Activated T-cell treated with anti-CD3 and anti-CD28 coated beads, Interleukin-2, amount 50 U/mL, for 72 hours (primary cell): ENCODE results near the gene SLAMF1. TPM values are rescaled to one million over a fixed set of nuclear protein-coding genes. Genes with fewer than 3 reads are reported as not detected.
A peak's percentile ranks its signal among the peaks of the same experiment; 100 is the strongest.
"Not testable (repeated sequence)": the region's sequence is repeated elsewhere in the genome, so short reads cannot be mapped to it uniquely, and the experiment has no call there.

Experiments used
- ATAC-seq, 2 donors: fragments of 150-1000 bp; cut with Tn5 transposase; replicated peaks in 1 of 2; 2 replicates each; pipeline ENCODE4 v1.10.0; 2021; ENCODE audit warnings: moderate library complexity in 2 of 2, mild to moderate bottlenecking in 1 of 2
- DNase-seq, 2 donors: peaks; one replicate each; pipeline ENCODE4 v3.0.0; 2021 to 2022; ENCODE audit warnings: mixed read lengths in 1 of 2
- H3K27ac Mint-ChIP-seq: one replicate; pipeline ENCODE4 v1.8.0; 2022; ENCODE audit warnings: mild to moderate bottlenecking, moderate library complexity, mixed read lengths
- H3K27me3 Mint-ChIP-seq: one replicate; pipeline ENCODE4 v1.8.0; 2022; ENCODE audit warnings: low read depth, mixed read lengths
- H3K36me3 Mint-ChIP-seq, 2 donors: one replicate each; pipeline ENCODE4 v1.8.0; 2022; ENCODE audit warnings: mixed read lengths in 2 of 2, mild to moderate bottlenecking in 1 of 2; ENCODE audit not compliant: insufficient read depth in 2 of 2
- H3K4me1 Mint-ChIP-seq: one replicate; pipeline ENCODE4 v1.8.0; 2022; ENCODE audit warnings: low read depth, mixed read lengths
- H3K4me3 Mint-ChIP-seq, 2 donors: one replicate each; pipeline ENCODE4 v1.8.0; 2022; ENCODE audit warnings: mild to moderate bottlenecking in 2 of 2, mixed read lengths in 2 of 2, moderate library complexity in 2 of 2
- H3K9me3 Mint-ChIP-seq, 2 donors: one replicate each; pipeline ENCODE4 v1.8.0; 2022; ENCODE audit warnings: mixed read lengths in 2 of 2
- total RNA-seq, 2 donors: library from RNA; stranded (reverse); gene quantifications; one replicate each; pipeline ENCODE4 v1.2.3, GENCODE V29; 2022

SLAMF1 gene
- total RNA-seq, 2 donors from 2014 or later = 81.4 to 134 TPM

DNA sequence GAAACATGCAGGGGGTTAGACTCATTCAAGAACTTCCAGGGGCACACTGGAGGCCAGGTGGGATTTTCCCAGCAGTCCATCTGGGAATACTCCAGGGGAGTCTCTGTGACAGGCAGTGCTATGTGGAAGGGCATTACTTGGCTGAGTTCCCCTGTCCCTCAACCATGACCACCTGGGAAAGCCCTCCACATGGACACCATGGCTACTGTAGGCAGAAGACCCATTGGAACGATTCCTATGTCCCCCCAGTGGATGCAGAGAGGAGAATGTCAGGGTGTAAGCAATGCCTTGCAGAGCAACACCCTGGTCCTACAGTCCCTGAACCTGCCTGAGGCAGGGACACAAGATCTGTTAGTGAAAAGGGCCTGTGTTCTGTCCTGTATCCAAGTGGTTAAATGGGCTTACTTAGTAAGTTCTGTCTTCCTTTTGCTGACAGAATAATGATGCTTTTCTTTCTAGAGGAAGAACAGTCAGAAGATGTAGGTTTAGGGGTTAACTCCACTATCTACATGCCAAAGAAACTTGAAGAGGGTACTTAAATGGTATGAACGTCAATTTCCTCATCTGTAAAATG, 13.4 kb downstream of the SLAMF1 start:
- Mint-ChIP-seq H3K27ac (peak overlapping the region; percentile 96), H3K9me3 (peaks cover 0 to 2% of the 10 kb centered on the region in 2 donors), H3K4me1 (peaks cover 94% of the 10 kb centered on the region), H3K27me3 (no peaks in the 10 kb centered on the region), H3K4me3 (peak overlapping the region; percentile 62 to 78), H3K36me3 (peaks cover 31 to 57% of the 10 kb centered on the region in 2 donors)
- DNase-seq = no peak
- ATAC-seq = no peak

DNA sequence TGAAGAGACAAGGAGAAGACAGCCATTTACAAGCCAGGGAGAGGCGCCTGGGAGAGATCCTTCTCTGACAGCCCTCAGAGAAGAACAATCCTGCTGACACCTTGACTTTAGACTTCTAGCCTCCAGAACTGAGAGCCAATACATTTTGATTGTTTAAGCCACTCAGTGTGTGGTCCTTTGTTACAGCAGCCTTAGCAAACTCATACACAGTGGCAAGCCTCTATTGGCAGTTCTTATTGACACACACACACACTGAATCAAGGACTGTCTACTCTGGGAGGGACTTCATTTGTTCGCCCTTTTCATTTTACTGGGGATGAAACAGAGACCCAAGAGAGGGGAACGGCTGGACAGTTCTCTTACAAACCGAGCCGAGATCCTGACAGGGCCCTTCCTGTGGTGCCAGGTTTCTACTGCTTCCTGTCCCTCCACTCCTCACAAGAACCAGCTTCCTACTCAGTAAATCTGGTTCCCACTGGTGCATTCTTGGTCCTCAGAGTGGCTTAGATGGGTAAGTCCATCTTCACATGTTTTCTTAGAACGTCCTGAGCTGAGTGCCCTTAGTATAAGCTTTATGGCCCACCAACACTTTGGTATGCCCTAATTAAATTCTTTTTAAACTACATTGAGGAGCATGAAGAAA, 14.7 kb downstream of the SLAMF1 start:
- H3K4me1 Mint-ChIP-seq = peaks cover 94% of the 10 kb centered on the region
- H3K9me3 Mint-ChIP-seq = peaks cover 0 to 2% of the 10 kb centered on the region in 2 donors
- peak overlapping the region; percentile 68 for H3K27ac Mint-ChIP-seq
- peak overlapping the region in 1 of 2 donors; percentile 58 for H3K4me3 Mint-ChIP-seq
- H3K36me3 Mint-ChIP-seq = peaks cover 24 to 57% of the 10 kb centered on the region in 2 donors
- DNase-seq (no peak), ATAC-seq (no peak)
- no peaks in the 10 kb centered on the region for H3K27me3 Mint-ChIP-seq

DNA sequence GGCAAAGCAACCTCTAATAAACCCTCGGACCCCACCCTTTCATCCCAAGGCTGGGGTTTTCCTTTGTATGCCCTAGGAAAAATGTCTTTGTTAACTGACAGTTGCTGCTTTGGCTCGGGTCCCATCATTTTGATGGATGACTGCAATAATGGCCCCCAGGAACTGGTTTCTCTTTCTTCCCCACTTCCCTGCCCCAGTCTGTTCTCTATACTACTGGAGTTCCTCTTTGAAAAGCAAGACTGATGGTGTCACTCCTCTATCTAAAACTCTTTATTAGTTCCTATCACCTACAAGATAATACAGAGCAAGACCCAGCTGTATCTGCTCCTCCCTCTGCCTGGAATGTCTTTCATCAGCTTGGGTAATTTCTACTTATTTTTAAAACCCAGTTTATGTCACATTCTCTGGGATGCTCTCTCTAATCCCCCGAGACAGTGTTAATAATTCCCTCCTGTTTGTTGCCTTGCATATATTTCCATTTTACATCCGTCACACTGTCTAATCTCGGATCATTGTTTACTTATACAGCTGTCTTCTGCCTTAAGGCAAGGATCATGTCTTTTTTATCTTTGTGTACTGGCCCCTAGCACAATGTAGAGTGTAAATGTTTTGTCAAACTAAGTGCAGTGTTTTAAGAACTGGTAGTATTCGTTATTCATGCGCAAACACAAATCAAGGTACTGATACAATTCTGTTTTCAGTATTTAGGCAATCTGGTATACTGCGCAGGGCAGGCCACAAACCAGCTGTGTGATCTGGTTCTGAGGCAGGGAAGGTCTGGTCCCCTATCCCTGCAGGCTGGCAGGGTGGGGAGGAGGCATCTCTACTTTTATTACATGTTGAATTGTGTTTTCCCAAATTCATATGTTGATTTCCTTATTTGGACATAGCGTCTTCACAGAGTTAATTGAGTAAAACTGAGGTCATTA, 16.1 kb downstream of the SLAMF1 start:
- peaks cover 94% of the 10 kb centered on the region for H3K4me1 Mint-ChIP-seq
- H3K4me3 Mint-ChIP-seq = peak overlapping the region; percentile 58 to 92
- peaks cover 25 to 52% of the 10 kb centered on the region in 2 donors for H3K36me3 Mint-ChIP-seq
- DNase-seq = no peak
- peak overlapping the region; percentile 68 for H3K27ac Mint-ChIP-seq
- no peaks in the 10 kb centered on the region for H3K27me3 Mint-ChIP-seq
- peaks cover 2 to 3% of the 10 kb centered on the region in 2 donors for H3K9me3 Mint-ChIP-seq
- no peak for ATAC-seq

DNA sequence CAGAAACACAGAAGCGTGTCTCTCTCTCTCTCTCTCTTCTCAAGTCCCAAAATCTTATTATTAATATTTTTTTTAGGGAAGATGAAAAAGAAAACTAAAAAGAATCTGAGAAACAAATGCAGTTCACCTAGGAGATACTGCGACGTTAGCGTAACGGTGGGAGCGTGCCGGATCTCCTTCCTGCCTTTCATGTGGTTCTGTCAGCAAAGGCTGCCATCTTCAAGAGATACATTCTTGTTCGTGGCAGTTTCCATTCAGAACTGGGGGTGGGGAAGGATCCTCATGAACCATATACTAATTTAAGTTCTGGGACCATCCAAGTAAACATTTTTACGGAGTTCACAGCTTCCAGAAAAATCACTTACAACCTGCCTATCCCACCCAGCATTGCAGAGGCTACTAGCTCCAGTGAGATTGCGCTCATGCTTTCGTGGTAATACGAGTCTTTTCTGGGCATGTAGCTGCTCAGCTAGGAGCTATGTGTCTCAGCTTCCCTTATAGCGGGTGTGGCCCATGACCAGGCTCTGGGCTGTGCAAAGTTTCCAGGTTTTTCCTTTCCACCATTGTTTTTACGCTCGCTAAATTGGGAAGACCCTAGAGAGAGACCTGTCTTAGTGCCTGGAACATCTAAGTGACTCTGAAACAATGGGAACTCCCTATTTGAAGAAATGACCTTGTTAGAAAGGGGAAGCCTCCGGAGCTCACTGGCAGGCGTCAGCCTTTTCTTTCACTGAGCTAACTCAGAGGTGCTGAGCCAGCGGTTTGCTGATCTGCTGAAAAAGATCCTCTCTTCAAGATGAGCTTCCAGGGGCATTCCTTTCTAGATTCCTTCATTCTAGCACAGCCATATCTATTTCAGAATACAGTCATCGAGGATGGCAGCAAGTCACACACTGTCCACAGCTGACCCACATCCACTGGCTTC, 17.3 kb downstream of the SLAMF1 start:
- H3K27me3 Mint-ChIP-seq = no peaks in the 10 kb centered on the region
- H3K4me3 Mint-ChIP-seq = peak overlapping the region; percentile 83 to 92
- peaks cover 25 to 50% of the 10 kb centered on the region in 2 donors for H3K36me3 Mint-ChIP-seq
- ATAC-seq = peak; percentile 15 to 22
- peak overlapping the region; percentile 99 for H3K27ac Mint-ChIP-seq
- peaks cover 2 to 3% of the 10 kb centered on the region in 2 donors for H3K9me3 Mint-ChIP-seq
- H3K4me1 Mint-ChIP-seq = peaks cover 94% of the 10 kb centered on the region
- peak; percentile 63 to 77 for DNase-seq

DNA sequence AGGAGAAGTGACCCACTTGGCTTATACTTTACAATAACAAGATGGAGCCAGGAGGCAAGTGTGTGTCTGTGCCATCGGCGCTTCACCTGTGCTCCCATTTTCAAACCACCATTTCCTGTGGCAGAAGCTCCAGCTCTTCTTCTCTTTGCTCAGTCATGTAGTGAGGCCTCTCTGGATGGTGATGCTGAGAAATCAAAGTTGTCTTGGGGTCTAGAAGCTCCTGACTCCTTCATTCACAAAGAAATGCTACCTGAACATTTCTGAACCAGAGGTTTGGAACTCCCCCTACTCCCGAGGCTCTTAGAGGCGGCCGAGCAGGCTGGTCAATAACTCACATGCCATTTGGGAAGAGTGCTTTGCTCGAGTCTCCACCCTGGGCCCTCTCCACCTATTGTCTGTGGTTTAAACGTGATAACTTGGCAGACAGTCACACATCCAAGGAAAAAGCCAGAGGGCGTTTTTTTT, 18.0 kb downstream of the SLAMF1 start:
- Mint-ChIP-seq H3K27ac (peak overlapping the region; percentile 99), H3K27me3 (no peaks in the 10 kb centered on the region), H3K9me3 (peaks cover 2 to 3% of the 10 kb centered on the region in 2 donors), H3K4me3 (peak overlapping the region; percentile 83 to 92), H3K4me1 (peaks cover 94% of the 10 kb centered on the region), H3K36me3 (peaks cover 23 to 48% of the 10 kb centered on the region in 2 donors)
- no peak for DNase-seq
- ATAC-seq = no peak

DNA sequence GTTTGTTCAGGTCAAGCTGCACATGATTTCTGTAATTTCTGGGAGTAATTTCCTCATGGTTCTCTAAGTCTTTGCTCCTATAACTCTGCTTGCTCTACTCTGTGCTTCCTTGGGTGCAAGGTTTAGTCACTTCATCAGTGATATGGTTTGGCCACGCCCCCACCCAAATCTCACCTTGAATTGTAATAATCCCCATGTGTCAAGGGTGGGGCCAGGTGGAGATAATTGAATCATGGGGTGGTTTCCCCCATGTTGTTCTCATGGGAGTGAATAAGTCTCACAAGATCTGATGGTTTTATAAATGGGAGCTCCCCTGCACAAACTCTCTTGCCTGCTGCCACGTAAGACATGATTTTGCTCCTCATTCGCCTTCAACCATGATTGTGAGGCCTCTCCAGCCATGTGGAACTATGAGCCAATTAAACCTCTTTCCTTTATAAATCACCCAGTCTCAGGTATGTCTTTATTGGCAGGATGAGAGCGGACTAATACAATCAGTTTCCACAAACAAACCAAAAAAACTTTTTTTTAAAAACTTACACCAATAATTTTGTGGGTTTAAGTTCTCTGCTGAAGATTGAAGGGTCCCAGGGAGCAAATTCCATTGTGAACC, 19.1 kb downstream of the SLAMF1 start:
- ATAC-seq (peak; percentile 9 to 18), DNase-seq (peak; percentile 80 to 84)
- H3K9me3 Mint-ChIP-seq, H3K27me3 Mint-ChIP-seq: not testable (repeated sequence)
- peaks cover 94% of the 10 kb centered on the region for H3K4me1 Mint-ChIP-seq
- peak overlapping the region; percentile 99 for H3K27ac Mint-ChIP-seq
- peak overlapping the region; percentile 83 to 92 for H3K4me3 Mint-ChIP-seq
- H3K36me3 Mint-ChIP-seq = peaks cover 27 to 41% of the 10 kb centered on the region in 2 donors

DNA sequence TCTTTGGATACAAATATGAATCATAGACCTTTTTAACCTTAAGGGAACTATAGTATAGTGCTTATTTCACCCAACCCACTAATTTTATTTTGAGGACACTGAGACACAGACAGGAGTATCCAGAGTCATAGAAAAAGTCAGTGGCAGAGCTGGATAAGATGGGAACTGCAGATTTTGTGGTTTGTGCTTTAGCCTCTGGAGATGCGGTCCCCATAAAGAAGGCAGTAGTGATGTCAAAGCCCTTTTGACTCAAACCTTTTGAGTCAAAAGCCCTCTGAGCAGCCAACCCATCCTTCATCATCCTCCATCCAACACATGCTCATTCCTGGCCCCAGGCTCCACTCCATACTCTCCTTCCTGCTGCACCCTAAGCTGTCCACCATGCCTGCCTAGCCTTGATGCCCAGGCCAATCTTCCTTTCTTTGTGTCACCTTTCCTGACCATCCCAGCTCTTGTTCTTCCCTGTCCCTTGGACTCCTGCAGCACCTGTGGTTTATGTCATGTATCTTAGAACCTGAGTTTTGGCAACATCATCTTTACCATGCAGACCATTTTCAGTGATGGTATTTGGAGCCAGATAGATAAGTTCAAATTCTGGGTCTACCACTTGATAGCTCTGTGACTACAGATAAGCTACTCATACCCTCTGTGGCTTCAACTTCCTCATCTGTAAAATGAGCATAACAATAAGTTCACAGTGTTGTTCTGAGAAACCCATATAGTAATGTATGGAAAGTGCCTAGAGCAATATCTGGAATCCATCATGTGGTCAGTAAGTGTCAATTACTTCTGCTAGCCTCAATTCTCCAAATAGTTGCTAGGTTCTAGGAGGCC, 20.1 kb downstream of the SLAMF1 start:
- Mint-ChIP-seq H3K27ac (peak overlapping the region; percentile 99), H3K4me3 (peak overlapping the region; percentile 83 to 92), H3K36me3 (peaks cover 29 to 49% of the 10 kb centered on the region in 2 donors), H3K27me3 (no peaks in the 10 kb centered on the region), H3K4me1 (peaks cover 100% of the 10 kb centered on the region), H3K9me3 (peaks cover under 1 to 3% of the 10 kb centered on the region in 2 donors)
- ATAC-seq (peak; percentile 56 to 66), DNase-seq (no peak)

DNA sequence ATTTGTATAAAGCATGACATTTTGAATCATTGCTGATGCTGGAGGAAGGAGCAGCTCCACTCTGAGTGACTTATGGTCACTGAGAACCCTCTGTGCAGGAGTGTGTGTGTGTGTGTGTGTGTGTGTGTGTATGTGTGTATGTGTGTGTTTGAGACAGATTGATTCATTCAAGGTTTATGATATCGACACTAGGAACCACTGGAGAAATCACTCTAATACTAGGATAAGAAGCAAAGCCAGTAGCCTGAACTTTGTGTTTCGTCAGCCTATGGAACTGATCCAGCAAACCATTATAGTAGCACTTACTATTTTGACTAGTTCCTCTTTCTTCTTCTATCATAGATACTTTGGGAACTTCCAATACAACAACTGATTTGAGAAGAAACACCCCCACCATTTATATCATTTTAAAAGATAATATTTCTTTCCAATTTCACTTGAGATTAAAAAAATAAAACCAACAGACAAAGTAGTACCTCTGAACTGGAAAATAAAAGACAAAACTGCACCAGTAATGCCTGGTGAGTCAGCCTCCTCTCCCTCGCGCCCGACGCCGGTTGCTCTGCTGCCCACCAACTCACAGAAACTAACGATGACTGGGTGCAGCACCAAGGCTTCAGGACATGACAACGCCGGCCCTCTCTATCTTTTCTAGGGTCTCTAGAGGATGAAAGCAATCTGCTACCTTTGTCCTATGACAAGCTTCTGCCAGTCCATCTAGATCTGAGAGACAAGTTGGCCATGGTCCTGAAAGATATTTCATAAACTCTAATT, 20.9 kb downstream of the SLAMF1 start:
- ATAC-seq (peak; percentile 45 to 49), DNase-seq (peak; percentile 79 to 87)
- Mint-ChIP-seq H3K27ac (peak overlapping the region; percentile 99), H3K4me3 (peak overlapping the region; percentile 83 to 92), H3K36me3 (peaks cover 28 to 51% of the 10 kb centered on the region in 2 donors), H3K4me1 (peaks cover 100% of the 10 kb centered on the region), H3K9me3 (peaks cover 0 to 3% of the 10 kb centered on the region in 2 donors), H3K27me3 (no peaks in the 10 kb centered on the region)

DNA sequence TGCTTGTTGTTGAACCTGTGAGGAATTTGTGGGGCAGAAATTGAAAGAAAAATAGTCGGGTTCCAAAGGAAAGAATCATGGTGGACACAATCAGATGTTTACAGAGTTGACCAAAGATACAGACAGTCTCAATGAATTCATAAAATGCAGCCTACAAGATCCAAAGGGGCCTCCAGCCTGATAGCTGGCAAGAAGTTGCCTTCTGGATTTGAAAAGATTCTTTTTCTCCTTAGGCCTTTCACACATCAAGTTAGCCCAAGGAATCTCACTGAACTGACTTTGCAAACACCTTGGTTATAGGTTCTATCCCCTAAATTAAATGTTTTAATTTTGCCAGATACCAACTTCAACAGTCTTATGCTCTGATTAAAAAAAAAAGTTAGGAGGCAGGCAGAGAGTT, 21.5 kb downstream of the SLAMF1 start:
- DNase-seq (no peak), ATAC-seq (no peak)
- H3K4me1 Mint-ChIP-seq = peaks cover 96% of the 10 kb centered on the region
- peaks cover 27 to 48% of the 10 kb centered on the region in 2 donors for H3K36me3 Mint-ChIP-seq
- H3K4me3 Mint-ChIP-seq = peak overlapping the region; percentile 83 to 92
- H3K27me3 Mint-ChIP-seq = no peaks in the 10 kb centered on the region
- H3K27ac Mint-ChIP-seq = peak overlapping the region; percentile 99
- peaks cover 0 to 3% of the 10 kb centered on the region in 2 donors for H3K9me3 Mint-ChIP-seq

DNA sequence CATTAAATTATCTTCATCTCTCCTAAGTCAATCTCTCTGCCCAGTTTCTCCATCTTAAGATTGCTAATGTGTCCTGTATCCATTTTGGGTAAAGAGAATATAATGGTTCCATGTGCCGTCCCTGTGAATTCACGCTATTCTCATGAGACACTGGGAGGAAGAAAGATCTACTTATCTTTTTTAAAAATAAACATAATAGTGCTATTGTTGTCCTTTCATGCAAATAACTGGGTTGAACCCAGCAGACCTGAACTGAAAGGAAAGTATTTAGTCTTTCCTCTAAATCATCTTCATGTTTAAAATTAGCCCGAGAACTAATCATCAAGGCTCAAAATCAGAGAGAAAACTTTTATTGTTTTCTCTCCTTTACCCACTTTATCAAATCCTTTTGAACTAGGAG, 22.4 kb downstream of the SLAMF1 start:
- ATAC-seq = no peak
- no peak for DNase-seq
- Mint-ChIP-seq H3K4me1 (peaks cover 94% of the 10 kb centered on the region), H3K36me3 (peaks cover 27 to 53% of the 10 kb centered on the region in 2 donors), H3K9me3 (peaks cover 0 to 3% of the 10 kb centered on the region in 2 donors), H3K4me3 (peak overlapping the region; percentile 83 to 92), H3K27ac (peak overlapping the region; percentile 99), H3K27me3 (no peaks in the 10 kb centered on the region)
